Inferior parietal cortex (tissue), 1 donor: ENCODE data around the gene CCP110.
A peak's percentile ranks its signal among the peaks of the same experiment; 100 is the strongest.
"Not testable (repeated sequence)": the region's sequence is repeated elsewhere in the genome, so short reads cannot be mapped to it uniquely, and the experiment has no call there.

Experiments used
- DNase-seq: peaks from one replicate; pipeline ENCODE4 v3.0.0-alpha.2; 2016; ENCODE audit errors: extremely low spot score

The CCP110 gene

GRCh38 chr16:19513377-19514053 is 10.2 kb upstream of the CCP110 start:
- DNase-seq, result no peak

DNA sequence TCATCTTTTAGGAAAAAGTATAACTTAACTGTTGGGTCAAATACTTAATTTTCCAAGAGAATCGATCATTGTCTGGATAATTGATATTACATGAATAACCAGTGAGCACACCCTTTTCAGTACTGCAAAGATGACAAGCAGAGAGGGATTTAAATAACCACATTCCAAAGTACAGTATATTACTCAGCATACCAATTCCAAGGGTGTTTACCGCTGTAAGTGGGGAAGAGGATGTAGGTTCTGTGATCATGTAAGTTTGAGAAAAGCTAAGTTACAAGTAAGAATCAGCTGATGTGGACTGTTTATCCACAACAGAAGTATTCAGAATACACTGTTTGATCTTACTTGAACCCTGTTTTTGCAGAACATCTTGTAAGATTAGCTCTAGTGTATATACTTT is 8.0 kb upstream of the CCP110 start:
- no peak for DNase-seq

GRCh38 chr16:19517424-19518089 is 6.2 kb upstream of the CCP110 start:
- no peak for DNase-seq

- no peak for DNase-seq
These were observed 5.4 kb upstream of the CCP110 start for GRCh38 chr16:19518388-19518787.

DNA sequence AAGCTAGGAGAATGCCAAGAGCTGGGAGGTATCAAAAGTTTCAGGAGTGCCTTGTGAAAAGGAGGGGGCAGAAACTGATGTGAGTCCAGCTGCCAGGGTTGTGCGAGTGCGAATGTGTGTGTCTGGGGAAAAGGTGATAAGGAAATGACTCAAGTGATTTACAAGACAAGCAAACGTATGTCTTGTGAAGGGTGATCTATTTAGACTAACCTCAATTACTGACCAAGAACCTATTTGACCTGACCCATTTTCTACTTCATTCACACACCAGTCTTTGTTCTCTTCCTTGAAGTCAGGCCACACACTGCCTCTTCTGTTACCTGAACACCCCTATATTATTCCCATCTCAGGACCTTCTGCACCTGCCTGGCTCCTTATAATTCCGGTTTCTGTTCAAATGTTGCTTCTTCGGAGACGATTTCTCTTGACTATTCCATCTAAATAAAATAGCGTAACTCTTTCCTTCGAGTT is 2.8 kb upstream of the CCP110 start:
- no peak for DNase-seq

DNA sequence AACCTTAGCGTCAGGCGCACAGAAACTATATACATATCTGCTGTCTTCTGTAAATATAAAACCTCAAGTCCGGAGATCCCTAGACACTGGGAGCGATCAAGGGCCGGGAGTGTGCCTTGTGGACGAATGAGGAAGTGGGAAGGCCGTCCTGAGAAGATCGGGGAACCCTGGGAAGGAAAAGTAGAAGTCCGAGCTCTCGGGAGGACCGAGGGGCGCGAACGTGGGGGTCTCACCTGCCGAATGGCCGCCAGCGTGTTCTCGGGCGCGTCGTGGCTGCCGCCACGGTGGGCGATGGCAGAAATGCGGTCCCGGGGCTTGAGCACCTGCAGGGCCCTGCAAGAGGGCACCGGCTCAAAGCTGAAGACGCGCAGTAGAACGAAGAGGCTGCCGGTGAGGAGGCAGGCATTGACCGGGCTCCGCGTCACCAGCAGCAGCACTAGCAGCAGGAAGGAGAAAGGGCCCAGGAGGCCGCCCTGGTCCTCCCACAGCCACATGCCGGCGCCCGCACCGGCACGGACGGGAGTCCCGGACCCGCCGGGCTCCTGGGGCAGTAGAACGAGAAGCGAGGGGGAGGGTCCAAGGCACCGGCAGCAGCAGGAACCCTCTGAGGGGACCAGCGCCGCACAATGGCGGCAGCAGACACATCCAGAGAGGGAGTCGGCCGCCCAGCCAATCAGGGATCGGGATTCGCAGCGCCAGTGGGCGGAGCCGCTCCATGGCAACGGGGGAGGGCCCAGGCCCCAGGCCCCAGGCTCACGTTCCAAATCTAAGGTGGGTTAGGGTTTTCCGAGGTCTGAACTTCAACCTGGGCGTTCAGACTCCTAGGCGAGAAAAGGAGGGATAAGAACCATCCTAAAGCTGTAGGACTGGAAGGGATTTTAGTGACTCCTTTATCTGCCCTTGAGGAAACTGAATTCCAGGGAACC is 2.0 kb upstream of the CCP110 start, which contains the start of gene GDE1:
TSS of gene GDE1 (minus strand) at position 628 of the 926 bp plus-strand sequence. CDS start at position 494, 134 bp downstream.
- DNase-seq, result peak; percentile 95

DNA sequence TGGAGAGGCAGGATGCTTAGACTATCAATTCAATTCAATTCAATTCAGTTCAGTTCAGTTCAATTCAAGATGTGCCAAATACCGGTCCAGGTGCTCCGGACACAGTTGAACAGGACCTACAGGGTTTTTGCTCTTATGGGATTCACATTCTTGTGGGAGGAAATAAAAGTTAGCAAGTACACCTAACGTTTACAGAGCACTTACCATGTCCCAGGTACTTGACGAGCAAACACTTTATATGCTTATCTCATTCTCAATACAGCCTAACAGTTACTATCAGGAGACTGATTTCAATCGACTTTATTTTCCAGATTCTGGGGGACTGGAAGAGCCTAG is 1.4 kb upstream of the CCP110 start:
- DNase-seq, result no peak

GRCh38 chr16:19522760-19523159 is 982 bp upstream of the CCP110 start:
- no peak for DNase-seq

- no peak for DNase-seq
These were observed 571 bp upstream of the CCP110 start for GRCh38 chr16:19523184-19523558.

DNA sequence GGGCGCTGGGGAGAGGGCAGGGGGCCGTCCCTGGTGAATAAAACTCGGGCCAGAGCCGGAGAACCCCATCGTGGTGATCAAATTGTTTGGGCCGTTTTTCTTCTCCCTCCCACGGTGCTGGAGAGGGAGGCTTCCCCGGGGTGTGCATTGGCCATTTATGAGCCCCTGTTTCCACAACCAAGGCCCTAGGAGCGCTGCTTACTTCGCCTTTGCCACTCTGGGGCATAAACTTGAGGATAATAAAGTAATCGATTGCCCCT is 544 bp downstream of the CCP110 start:
- DNase-seq, result no peak

- peak; percentile 63 for DNase-seq
These were observed 1.1 kb downstream of the CCP110 start for GRCh38 chr16:19524616-19525384.

GRCh38 chr16:19525385-19525723 is 1.6 kb downstream of the CCP110 start:
- DNase-seq, result no peak

- no peak for DNase-seq
These were observed 3.4 kb downstream of the CCP110 start for GRCh38 chr16:19527161-19527560.

- DNase-seq, result no peak
These were observed 4.9 kb downstream of the CCP110 start for GRCh38 chr16:19528666-19529065.

GRCh38 chr16:19532601-19533000 is 8.9 kb downstream of the CCP110 start:
- peak; percentile 75 for DNase-seq

DNA sequence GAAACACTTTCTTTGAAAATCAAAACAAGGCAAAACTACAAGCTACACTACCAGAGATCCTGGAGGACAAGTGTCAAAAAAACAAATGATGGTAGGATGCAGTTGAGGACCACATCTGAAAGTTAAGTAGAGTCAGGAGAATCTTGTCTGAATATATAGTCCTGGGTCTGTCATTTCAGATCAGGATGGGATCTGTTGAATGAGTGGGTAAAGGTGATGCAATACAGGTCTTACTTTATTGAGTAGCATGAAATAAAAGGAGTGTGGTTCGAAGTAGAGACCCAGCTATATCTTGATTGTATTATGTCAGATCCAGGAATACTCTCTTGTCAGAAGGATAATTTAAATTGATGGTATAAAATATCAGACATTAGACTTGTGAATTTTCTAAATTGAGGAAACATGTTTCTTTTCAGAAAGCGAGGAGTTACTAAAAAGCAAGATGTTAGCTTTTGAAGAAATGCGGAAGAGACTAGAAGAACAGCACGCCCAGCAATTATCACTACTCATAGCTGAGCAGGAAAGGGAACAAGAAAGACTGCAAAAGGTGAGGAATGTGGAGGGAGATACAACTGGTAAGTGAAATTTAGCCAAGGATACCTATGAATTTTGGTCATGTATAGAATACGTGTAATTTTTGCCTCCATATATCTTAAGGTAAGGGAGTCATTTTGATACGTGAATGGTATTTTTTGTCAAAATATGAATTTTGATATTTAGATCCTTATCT is 16.7 kb downstream of the CCP110 start:
- DNase-seq, result no peak

- DNase-seq, result no peak
These were observed 18.5 kb downstream of the CCP110 start for GRCh38 chr16:19542138-19542821.

GRCh38 chr16:19543278-19543996 is 19.7 kb downstream of the CCP110 start:
- not testable (repeated sequence) for DNase-seq

DNA sequence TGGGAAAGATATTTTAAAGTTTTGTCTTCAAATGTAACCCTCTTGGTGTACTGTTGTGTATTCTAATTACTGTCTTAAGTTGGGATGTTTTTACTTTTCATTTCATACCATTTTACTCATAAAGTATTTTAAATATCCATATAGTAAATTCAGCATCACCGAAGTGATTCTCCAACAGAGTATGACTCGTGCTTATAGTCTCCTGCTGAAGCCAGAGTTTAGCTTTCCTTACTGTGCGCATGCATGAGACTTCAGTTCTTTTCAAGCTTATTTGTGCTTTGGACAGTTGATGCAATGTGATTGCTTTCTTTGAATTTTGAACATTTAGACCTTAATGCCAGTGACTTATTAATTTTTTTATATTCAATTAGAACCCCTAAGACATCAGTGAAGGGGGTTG is 24.4 kb downstream of the CCP110 start:
- no peak for DNase-seq

- no peak for DNase-seq
These were observed 25.9 kb downstream of the CCP110 start for GRCh38 chr16:19549673-19550072.
